Fibroblast of lung (primary cell): Measurements from ENCODE around the gene MPC2.

Experiments
- EZH2 ChIP-seq: IDR thresholded peaks from 2 replicates; pipeline ENCODE4 v1.5.1; 2012; ENCODE audit warnings: low read length, control low read depth, mild to moderate bottlenecking; ENCODE audit errors: missing control alignments
- TF ChIP-seq, protein P1 (sequence below), 2 donors: IDR thresholded peaks in 1 of 2; conservative IDR thresholded peaks in 1 of 2; 1 replicate in 1 of 2; 2 replicates in 1 of 2; pipeline ENCODE4 v1.5.1; 2011 to 2012; ENCODE audit warnings: low read length in 2 of 2, control low read depth in 1 of 2, inconsistent platforms in 1 of 2, low read depth in 1 of 2, mild to moderate bottlenecking in 1 of 2

DNA sequence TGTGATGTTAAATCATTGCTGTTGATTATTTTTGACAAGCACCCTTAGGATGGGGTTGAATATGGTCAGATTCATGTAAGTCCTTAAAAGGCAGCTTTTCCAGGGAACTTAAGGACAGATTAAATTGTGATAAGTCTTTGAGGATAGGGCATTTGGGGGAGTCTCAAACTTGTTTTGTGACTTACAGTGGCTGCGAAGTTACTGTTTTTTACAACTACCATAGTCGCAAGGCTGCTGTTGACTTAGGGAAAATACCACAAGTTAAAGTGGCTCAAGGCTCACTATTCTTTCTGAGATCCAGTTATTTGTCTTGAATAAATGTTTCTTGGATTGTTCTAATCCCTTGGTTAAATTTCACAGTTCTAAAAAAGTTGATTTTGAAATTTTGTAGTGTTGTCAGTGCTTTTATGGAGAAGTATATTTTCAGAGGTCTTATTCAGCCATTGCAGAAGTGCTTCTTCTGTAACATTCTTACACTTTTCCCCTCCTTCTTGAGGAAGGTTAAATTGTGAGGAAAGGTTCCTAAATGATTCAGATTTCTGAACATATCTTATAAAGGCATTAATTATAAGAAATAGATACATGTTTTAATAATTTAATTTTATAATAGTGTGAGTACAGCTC lies 47.0 kb upstream of the MPC2 start:
- TF ChIP-seq, protein P1, sequence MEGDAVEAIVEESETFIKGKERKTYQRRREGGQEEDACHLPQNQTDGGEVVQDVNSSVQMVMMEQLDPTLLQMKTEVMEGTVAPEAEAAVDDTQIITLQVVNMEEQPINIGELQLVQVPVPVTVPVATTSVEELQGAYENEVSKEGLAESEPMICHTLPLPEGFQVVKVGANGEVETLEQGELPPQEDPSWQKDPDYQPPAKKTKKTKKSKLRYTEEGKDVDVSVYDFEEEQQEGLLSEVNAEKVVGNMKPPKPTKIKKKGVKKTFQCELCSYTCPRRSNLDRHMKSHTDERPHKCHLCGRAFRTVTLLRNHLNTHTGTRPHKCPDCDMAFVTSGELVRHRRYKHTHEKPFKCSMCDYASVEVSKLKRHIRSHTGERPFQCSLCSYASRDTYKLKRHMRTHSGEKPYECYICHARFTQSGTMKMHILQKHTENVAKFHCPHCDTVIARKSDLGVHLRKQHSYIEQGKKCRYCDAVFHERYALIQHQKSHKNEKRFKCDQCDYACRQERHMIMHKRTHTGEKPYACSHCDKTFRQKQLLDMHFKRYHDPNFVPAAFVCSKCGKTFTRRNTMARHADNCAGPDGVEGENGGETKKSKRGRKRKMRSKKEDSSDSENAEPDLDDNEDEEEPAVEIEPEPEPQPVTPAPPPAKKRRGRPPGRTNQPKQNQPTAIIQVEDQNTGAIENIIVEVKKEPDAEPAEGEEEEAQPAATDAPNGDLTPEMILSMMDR (conservative IDR thresholded peaks at IDR 0.05 in 1 of 2, IDR thresholded peaks at IDR 0.05 in 1 of 2; ENCODE audit: low read depth in 1 of 2, low read length in 2 of 2): no peak
- no peak for TF ChIP-seq EZH2
